ENCODE data around the gene CSK. TPM values are rescaled to one million over a fixed set of nuclear protein-coding genes. Genes with fewer than 3 reads are reported as not detected.

Gene CSK
- total and polyA plus RNA-seq, 2 experiments from 2014 or later = 11.0 to 18.0 TPM

DNA sequence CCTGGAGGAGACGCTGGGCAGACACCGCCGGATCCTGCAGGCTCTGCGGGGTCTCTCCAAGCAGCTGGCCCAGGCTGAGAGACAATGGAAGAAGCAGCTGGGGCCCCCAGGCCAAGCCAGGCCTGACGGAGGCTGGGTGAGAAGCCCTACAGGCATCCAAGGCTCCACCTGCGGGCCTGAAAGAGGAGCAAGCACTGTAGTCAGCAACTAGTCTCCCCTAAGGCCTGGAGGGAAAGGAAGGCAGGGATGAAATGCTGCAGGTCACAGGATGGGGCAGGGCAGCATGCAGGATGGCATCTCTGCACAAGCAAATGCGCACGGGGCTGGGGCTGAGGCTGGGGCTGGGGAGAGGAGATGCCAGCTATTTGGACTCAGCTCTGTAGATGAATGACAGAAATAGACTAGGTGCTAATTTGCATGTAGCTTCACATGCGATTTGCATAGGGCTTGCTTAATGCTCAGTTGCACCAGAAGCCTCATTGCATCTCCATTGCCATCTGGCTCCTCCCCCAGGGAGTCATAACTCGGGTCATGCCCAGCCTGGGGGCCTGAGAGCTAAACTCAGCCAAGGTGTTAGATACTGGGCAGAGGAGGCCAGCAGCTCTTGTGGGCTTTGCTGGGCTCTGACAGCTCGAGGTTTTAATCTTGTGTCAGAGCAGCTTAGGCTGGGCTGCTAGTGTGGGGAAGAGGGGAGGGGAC is 39.4 kb downstream of the CSK start:
- no peak for TF ChIP-seq EZH2phosphoT487 (IDR thresholded peaks at IDR 0.05; ENCODE audit: insufficient read depth, low read depth)
- TF ChIP-seq EZH2 (IDR thresholded peaks at IDR 0.05; ENCODE audit: insufficient read depth, poor library complexity, severe bottlenecking) = no peak
- H2AFZ ChIP-seq = no peak overlapping the region
- peaks cover 6% of the 10 kb centered on the region; the same call in 1 of the 2 replicates for H3K27me3 ChIP-seq (replicated peaks; ENCODE audit: insufficient read depth)
- no peaks in the 10 kb centered on the region for H3K9me2 ChIP-seq (ENCODE audit: insufficient read depth)
- 41 to 50% methylated on average over 11 of the region's 11 CpGs for WGBS, 2 experiments (ENCODE audit: low coverage in 1 of 2, low lambda C conversion rate in 2 of 2, missing lambda C conversion rate in 2 of 2)
- no peak overlapping the region for H3K27ac ChIP-seq
- DNase-seq = peak; percentile 29
- no peaks in the 10 kb centered on the region for H3K79me2 ChIP-seq (ENCODE audit: insufficient read depth)
- H3K4me3 ChIP-seq = no peak overlapping the region
- H3F3A ChIP-seq (ENCODE audit: insufficient read depth) = no peaks in the 10 kb centered on the region
- H3K4me2 ChIP-seq (ENCODE audit: unreplicated experiment) = no peak overlapping the region
- no peaks in the 10 kb centered on the region for H3K36me3 ChIP-seq (ENCODE audit: low read depth)
- no peak overlapping the region for H3K9ac ChIP-seq
- H3K9me3 ChIP-seq (ENCODE audit: low read depth) = no peaks in the 10 kb centered on the region
- H3K4me1 ChIP-seq (ENCODE audit: insufficient read depth) = no peaks in the 10 kb centered on the region; the same call in 1 of the 2 replicates
- in situ Hi-C loops (cut with MboI) = no loop called here
- H4K20me1 ChIP-seq (ENCODE audit: insufficient read depth) = no peaks in the 10 kb centered on the region

DNA sequence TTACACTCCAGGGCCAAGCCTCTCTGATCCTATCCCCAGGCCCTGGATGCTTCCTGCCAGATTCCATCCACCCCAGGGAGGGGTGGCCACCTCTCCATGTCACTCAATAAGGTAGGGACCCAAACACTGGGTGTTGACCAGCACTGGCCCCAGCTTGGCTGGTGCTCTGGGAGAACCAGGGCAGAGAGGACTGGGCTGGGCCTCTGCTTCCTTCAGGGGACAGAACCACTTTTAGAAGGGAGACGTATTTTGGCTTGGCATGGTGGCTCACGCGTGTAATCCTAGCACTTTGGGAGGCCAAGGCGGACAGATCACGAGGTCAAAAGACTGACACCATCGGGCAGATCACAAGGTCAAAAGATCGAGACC is 39.9 kb downstream of the CSK start:
- no peak overlapping the region for H3K4me2 ChIP-seq (ENCODE audit: unreplicated experiment)
- no peaks in the 10 kb centered on the region for H3K79me2 ChIP-seq (ENCODE audit: insufficient read depth)
- H3K9ac ChIP-seq = no peak overlapping the region
- no peaks in the 10 kb centered on the region for H3K9me3 ChIP-seq (ENCODE audit: low read depth)
- WGBS, 2 experiments (ENCODE audit: low coverage in 1 of 2, low lambda C conversion rate in 2 of 2, missing lambda C conversion rate in 2 of 2) = 75 to 78% methylated on average over 7 of the region's 7 CpGs
- no peak overlapping the region for H3K4me3 ChIP-seq
- in situ Hi-C loops (cut with MboI) = no loop called here
- no peak for DNase-seq
- H3K27ac ChIP-seq = no peak overlapping the region
- H3K4me1 ChIP-seq (ENCODE audit: insufficient read depth) = no peaks in the 10 kb centered on the region; the same call in 1 of the 2 replicates
- H3K9me2 ChIP-seq (ENCODE audit: insufficient read depth) = no peaks in the 10 kb centered on the region
- H3K27me3 ChIP-seq (replicated peaks; ENCODE audit: insufficient read depth) = peaks cover 6% of the 10 kb centered on the region
- no peak overlapping the region for H2AFZ ChIP-seq
- no peaks in the 10 kb centered on the region for H3F3A ChIP-seq (ENCODE audit: insufficient read depth)
- no peaks in the 10 kb centered on the region for H4K20me1 ChIP-seq (ENCODE audit: insufficient read depth)
- no peaks in the 10 kb centered on the region for H3K36me3 ChIP-seq (ENCODE audit: low read depth)
- TF ChIP-seq EZH2 (IDR thresholded peaks at IDR 0.05; ENCODE audit: insufficient read depth, poor library complexity, severe bottlenecking) (no peak), EZH2phosphoT487 (IDR thresholded peaks at IDR 0.05; ENCODE audit: insufficient read depth, low read depth) (no peak)

- Histone ChIP-seq H3K4me2 (ENCODE audit: unreplicated experiment) (no peak overlapping the region), H3K79me2 (ENCODE audit: insufficient read depth) (no peaks in the 10 kb centered on the region), H2AFZ (no peak overlapping the region), H3F3A (ENCODE audit: insufficient read depth) (no peaks in the 10 kb centered on the region), H3K9me3 (ENCODE audit: low read depth) (no peaks in the 10 kb centered on the region), H3K27me3 (replicated peaks; ENCODE audit: insufficient read depth) (peaks cover 6% of the 10 kb centered on the region), H4K20me1 (ENCODE audit: insufficient read depth) (no peaks in the 10 kb centered on the region), H3K9me2 (ENCODE audit: insufficient read depth) (no peaks in the 10 kb centered on the region), H3K9ac (no peak overlapping the region), H3K27ac (no peak overlapping the region), H3K4me3 (no peak overlapping the region), H3K36me3 (ENCODE audit: low read depth) (no peaks in the 10 kb centered on the region), H3K4me1 (ENCODE audit: insufficient read depth) (no peaks in the 10 kb centered on the region; the same call in 1 of the 2 replicates)
- WGBS, 2 experiments (ENCODE audit: low coverage in 1 of 2, low lambda C conversion rate in 2 of 2, missing lambda C conversion rate in 2 of 2) = 72 to 88% methylated on average over 4 of the region's 4 CpGs
- TF ChIP-seq EZH2phosphoT487 (IDR thresholded peaks at IDR 0.05; ENCODE audit: insufficient read depth, low read depth) (no peak), EZH2 (IDR thresholded peaks at IDR 0.05; ENCODE audit: insufficient read depth, poor library complexity, severe bottlenecking) (no peak)
- DNase-seq = no peak
- in situ Hi-C loops (cut with MboI) = no loop called here
Observed at GRCh38 chr15:74822233-74822632, 40.4 kb downstream of the CSK start.

GRCh38 chr15:74823324-74823723 is 41.4 kb downstream of the CSK start:
- H3K9me3 ChIP-seq (ENCODE audit: low read depth) = no peaks in the 10 kb centered on the region
- H3K79me2 ChIP-seq (ENCODE audit: insufficient read depth) = no peaks in the 10 kb centered on the region
- WGBS, 2 experiments (ENCODE audit: low coverage in 1 of 2, low lambda C conversion rate in 2 of 2, missing lambda C conversion rate in 2 of 2) = 39 to 49% methylated on average over 6 of the region's 6 CpGs
- H3K27ac ChIP-seq = no peak overlapping the region
- in situ Hi-C loops (cut with MboI) = no loop called here
- no peak overlapping the region for H3K4me2 ChIP-seq (ENCODE audit: unreplicated experiment)
- no peak overlapping the region for H2AFZ ChIP-seq
- H3K36me3 ChIP-seq (ENCODE audit: low read depth) = no peaks in the 10 kb centered on the region
- H4K20me1 ChIP-seq (ENCODE audit: insufficient read depth) = no peaks in the 10 kb centered on the region
- no peak overlapping the region for H3K9ac ChIP-seq
- H3K27me3 ChIP-seq (replicated peaks; ENCODE audit: insufficient read depth) = peaks cover 6% of the 10 kb centered on the region
- TF ChIP-seq EZH2 (IDR thresholded peaks at IDR 0.05; ENCODE audit: insufficient read depth, poor library complexity, severe bottlenecking) (no peak), EZH2phosphoT487 (IDR thresholded peaks at IDR 0.05; ENCODE audit: insufficient read depth, low read depth) (no peak)
- no peaks in the 10 kb centered on the region for H3K4me1 ChIP-seq (ENCODE audit: insufficient read depth)
- DNase-seq = no peak
- H3K4me3 ChIP-seq = no peak overlapping the region
- no peaks in the 10 kb centered on the region for H3K9me2 ChIP-seq (ENCODE audit: insufficient read depth)
- H3F3A ChIP-seq (ENCODE audit: insufficient read depth) = no peaks in the 10 kb centered on the region

All from GM23248 (cell line).